Adrenal gland (tissue), 12 donors: ENCODE data around the gene TMBIM4. TPM values are rescaled to one million over a fixed set of nuclear protein-coding genes. Genes with fewer than 3 reads are reported as not detected.

ENCODE experiments used
- DNase-seq, 7 donors: peaks; one replicate each; pipeline ENCODE4 v3.0.0-alpha.2; 2019 to 2020
- H3K27ac ChIP-seq, 5 donors: fragments of 200-600 bp; sonication (generic) in 4 of 5; 1 replicate in 3 of 5; 2 replicates in 2 of 5; pipeline versions ENCODE4 v1.5.1 to v1.8.0; 2016 to 2020; ENCODE audit warnings: mild to moderate bottlenecking in 1 of 5
- H3K27me3 ChIP-seq: fragments of 200-600 bp; 2 replicates; pipeline ENCODE4 v1.8.0; 2021
- H3K36me3 ChIP-seq, 2 donors: fragments of 200-600 bp; replicated peaks in 1 of 2; 1 replicate in 1 of 2; 2 replicates in 1 of 2; pipeline versions ENCODE4 v1.5.1 to v1.8.0; 2018 to 2022
- H3K4me1 ChIP-seq, 2 donors: fragments of 200-600 bp; replicated peaks in 1 of 2; 1 replicate in 1 of 2; 2 replicates in 1 of 2; pipeline versions ENCODE4 v1.5.1 to v1.8.0; 2018 to 2021
- H3K4me3 ChIP-seq, 4 donors: fragments of 200-600 bp; sonication (generic) in 3 of 4; one replicate each; pipeline ENCODE4 v1.5.1; 2016 to 2018
- H3K9me3 ChIP-seq, 3 donors: fragments of 200-600 bp; sonication (generic) in 1 of 3; replicated peaks in 1 of 3; 1 replicate in 2 of 3; 2 replicates in 1 of 3; pipeline versions ENCODE4 v1.5.1 to v1.8.0; 2016 to 2021
- CTCF ChIP-seq, 6 experiments: fragments of 450-650 bp in 4 of 6; fragments of 200-600 bp in 2 of 6; sonication (generic) in 1 of 6; IDR thresholded peaks; 1 replicate in 5 of 6; 2 replicates in 1 of 6; pipeline versions ENCODE4 v1.5.1 to v1.8.0; 2016 to 2021; ENCODE audit warnings: antibody characterized with exemption in 6 of 6, mild to moderate bottlenecking in 2 of 6, moderate library complexity in 1 of 6
- POLR2A ChIP-seq, 2 donors: fragments of 450-650 bp; IDR thresholded peaks; one replicate each; pipeline ENCODE4 v1.6.1; 2017; ENCODE audit warnings: antibody characterized with exemption in 2 of 2, mild to moderate bottlenecking in 2 of 2, moderate library complexity in 1 of 2
- WGBS, 4 donors: extraction: QIAGEN DNeasy Blood & Tissue Kit in 2 of 4; methylation state at CpG; one replicate each; pipeline versions ENCODE4 v1.1.5 to v1.1.7; 2013 to 2017; 5-methylcytosine and 5-hydroxymethylcytosine counted together
- intact Hi-C, 2 donors: fragments of 100-400 bp; cut with DNase I; formaldehyde crosslinking; loops; one replicate each; pipeline versions ENCODE4 v1.14.1 to v1.15.0; 2022 to 2023
- polyA plus RNA-seq, 3 donors: library from polyadenylated mRNA; stranded (reverse); fragments of 200-250 nt in 2 of 3; fragments of 350-450 nt in 1 of 3; fragmentation: Illumina TruSeq in 1 of 3; extraction: RNeasy Lipid Tissue Mini Kit (QIAGEN cat#74804) in 1 of 3; gene quantifications; one replicate each; pipeline ENCODE4 v1.2.3, GENCODE V29; 2013 to 2014
- total RNA-seq, 9 donors: library from RNA; depleted of rRNA in 4 of 9; stranded (reverse); fragments of >200 nt in 4 of 9; fragments of 120-200 nt in 1 of 9; fragmentation: NEBNext Ultra II Directional in 1 of 9; extraction: Animal tissue kit (Norgen Biotek cat#: 25700) in 1 of 9; gene quantifications; one replicate each; pipeline versions ENCODE4 v1.1.0 to v1.2.4, GENCODE V29; 2013 to 2023
- donor health status: healthy with polysubstance abuse.
- donor health status: Bipolar disorder and iron deficiency.
- donor health status: DM: yes; HTN: yes; CAD: no.
- donor health status: DM: no; HTN: no; CAD: no.
- donor health status: DM: no; HTN: no; CAD: no.
- donor health status: DM: yes; HTN: yes; CAD: no.

The TMBIM4 gene
- total and polyA plus RNA-seq, 12 donors, result 94.3 to 291 (median 214) TPM

DNA sequence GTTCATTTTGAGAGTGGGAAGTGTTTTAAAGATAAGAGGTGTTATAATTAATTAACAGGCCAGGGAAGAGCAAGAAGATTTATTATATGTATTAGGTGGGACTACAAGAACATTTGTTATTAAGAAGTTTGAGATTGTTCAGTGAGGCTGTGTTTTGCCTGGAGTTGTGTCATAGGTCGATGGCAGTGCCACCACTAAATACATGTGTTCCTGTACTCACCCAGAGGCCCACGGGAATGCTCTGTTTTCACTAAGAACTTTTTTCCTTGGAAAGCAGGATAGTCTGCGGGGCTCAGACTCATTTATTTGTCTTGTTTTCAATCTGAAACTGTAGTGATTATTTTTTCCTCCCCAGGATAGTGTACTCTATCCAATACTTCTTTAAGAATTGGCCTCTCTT, 29.3 kb upstream of the TMBIM4 start:
- 69 to 77% (median 73%) methylated on average over 3 of the region's 3 CpGs for WGBS, 4 donors
- intact Hi-C loops, result no loop called here
- no peak for DNase-seq

DNA sequence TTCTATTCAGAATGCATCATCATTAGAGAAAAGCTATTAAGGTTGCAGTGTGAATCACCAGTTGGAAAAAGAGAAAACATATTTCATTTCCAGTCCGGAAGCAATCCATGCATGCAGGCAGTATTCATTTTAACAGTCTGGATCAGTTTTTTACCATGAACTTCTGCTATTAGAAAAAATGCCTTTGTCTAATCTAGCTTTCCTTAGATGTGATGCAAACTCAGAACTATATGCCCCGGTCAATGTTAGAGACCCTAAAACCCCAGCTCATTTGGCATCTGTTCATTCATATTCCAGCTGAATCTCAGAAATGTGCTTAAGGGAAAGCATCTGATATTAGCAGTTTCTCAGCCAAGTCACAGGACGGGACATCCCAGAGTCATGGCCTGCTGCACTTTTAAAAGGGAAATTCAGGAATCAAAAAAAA, 27.7 kb upstream of the TMBIM4 start:
- H3K27ac ChIP-seq, result peak overlapping the region in 1 of 5 donors; percentile 3
- TF ChIP-seq POLR2A (IDR thresholded peaks at IDR 0.05) (no peak), CTCF (IDR thresholded peaks at IDR 0.05) (no peak)
- no peaks in the 10 kb centered on the region for H3K36me3 ChIP-seq
- peaks cover 0 to 8% of the 10 kb centered on the region in 2 donors for H3K4me1 ChIP-seq
- DNase-seq, result no peak
- 47 to 60% (median 57%) methylated on average over 3 of the region's 3 CpGs for WGBS, 4 donors
- H3K9me3 ChIP-seq, result no peaks in the 10 kb centered on the region
- intact Hi-C loops, result no loop called here
- H3K27me3 ChIP-seq, result no peaks in the 10 kb centered on the region
- H3K4me3 ChIP-seq, result no peak overlapping the region

More for the DNA sequence above, 29.3 kb upstream of the TMBIM4 start:
- no peaks in the 10 kb centered on the region for H3K27me3 ChIP-seq
- no peaks in the 10 kb centered on the region for H3K9me3 ChIP-seq
- H3K4me3 ChIP-seq, result no peak overlapping the region
- H3K4me1 ChIP-seq, result peaks cover 0 to 8% of the 10 kb centered on the region in 2 donors
- no peaks in the 10 kb centered on the region for H3K36me3 ChIP-seq
- H3K27ac ChIP-seq, result no peak overlapping the region
- TF ChIP-seq POLR2A (IDR thresholded peaks at IDR 0.05), result no peak
- no peak for TF ChIP-seq CTCF (IDR thresholded peaks at IDR 0.05)

- Histone ChIP-seq H3K27ac (no peak overlapping the region), H3K36me3 (no peaks in the 10 kb centered on the region), H3K4me1 (peaks cover 0 to 8% of the 10 kb centered on the region in 2 donors), H3K27me3 (no peaks in the 10 kb centered on the region), H3K4me3 (no peak overlapping the region), H3K9me3 (no peaks in the 10 kb centered on the region)
- no peak for DNase-seq
- TF ChIP-seq CTCF (IDR thresholded peaks at IDR 0.05) (no peak), POLR2A (IDR thresholded peaks at IDR 0.05) (no peak)
- 47 to 60% (median 55%) methylated on average over 3 of the region's 3 CpGs for WGBS, 4 donors
- intact Hi-C loops, result no loop called here
Observed at GRCh38 chr12:66196806-66197205, 27.0 kb upstream of the TMBIM4 start.

DNA sequence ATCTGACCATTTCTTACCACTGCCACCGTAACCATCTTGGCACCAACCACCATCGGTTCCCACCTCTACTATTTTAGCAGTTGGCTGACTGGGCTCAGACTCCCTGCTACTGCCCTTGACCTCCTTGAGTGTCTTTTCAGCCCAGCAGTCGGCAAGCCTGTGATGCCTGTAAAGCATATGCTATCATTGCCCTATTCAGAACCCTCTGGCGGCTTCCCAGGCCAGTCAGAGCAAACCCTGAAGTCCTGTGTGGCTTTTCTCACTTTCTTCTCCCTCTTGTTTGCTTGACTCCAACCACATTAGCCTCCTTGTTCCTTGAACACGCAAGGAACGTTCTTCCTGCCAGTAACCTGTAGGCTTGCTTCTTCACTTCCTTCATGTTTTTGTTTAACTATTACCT, 25.4 kb upstream of the TMBIM4 start:
- WGBS, 4 donors, result 30 to 51% (median 45%) methylated on average over 6 of the region's 6 CpGs
- no peaks in the 10 kb centered on the region for H3K9me3 ChIP-seq
- DNase-seq, result peak in 4 of 7 donors; percentile 24 to 47 (median 38)
- H3K4me1 ChIP-seq, result peaks cover 0 to 21% of the 10 kb centered on the region in 2 donors
- no peaks in the 10 kb centered on the region for H3K27me3 ChIP-seq
- peak overlapping the region in 1 of 5 donors; percentile 6 for H3K27ac ChIP-seq
- no peak overlapping the region for H3K4me3 ChIP-seq
- TF ChIP-seq POLR2A (IDR thresholded peaks at IDR 0.05) (no peak), CTCF (IDR thresholded peaks at IDR 0.05) (no peak)
- intact Hi-C loops, result no loop called here
- H3K36me3 ChIP-seq, result no peaks in the 10 kb centered on the region
